ENCODE measurements around the gene PUS10. TPM values are rescaled to one million over a fixed set of nuclear protein-coding genes. Genes with fewer than 3 reads are reported as not detected.
"Not testable (repeated sequence)": the region's sequence is repeated elsewhere in the genome, so short reads cannot be mapped to it uniquely, and the experiment has no call there.

PUS10 gene
- total RNA-seq, 1 donor from 2014 or later: 8.5 TPM

DNA sequence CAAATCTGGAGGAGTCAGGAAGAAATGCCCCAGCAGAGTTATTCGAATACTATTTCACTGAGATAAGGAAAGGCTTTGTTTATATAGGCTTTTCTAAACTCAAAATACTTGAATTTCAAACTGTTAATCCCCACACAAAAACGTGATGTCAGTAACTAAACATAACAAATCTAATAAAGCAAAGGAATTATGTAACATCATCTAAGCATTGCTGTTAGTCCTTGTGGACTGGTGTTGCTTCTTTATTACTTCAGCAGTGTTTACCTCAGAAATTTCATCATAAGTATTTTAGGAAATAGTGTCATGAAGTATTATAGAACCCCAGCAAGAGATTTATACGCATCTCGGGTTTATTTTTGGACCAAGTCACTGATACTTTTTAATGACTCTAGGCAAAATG, 27.9 kb upstream of the PUS10 start:
- no peak overlapping the region for H3K27ac ChIP-seq
- TF ChIP-seq, protein P1, sequence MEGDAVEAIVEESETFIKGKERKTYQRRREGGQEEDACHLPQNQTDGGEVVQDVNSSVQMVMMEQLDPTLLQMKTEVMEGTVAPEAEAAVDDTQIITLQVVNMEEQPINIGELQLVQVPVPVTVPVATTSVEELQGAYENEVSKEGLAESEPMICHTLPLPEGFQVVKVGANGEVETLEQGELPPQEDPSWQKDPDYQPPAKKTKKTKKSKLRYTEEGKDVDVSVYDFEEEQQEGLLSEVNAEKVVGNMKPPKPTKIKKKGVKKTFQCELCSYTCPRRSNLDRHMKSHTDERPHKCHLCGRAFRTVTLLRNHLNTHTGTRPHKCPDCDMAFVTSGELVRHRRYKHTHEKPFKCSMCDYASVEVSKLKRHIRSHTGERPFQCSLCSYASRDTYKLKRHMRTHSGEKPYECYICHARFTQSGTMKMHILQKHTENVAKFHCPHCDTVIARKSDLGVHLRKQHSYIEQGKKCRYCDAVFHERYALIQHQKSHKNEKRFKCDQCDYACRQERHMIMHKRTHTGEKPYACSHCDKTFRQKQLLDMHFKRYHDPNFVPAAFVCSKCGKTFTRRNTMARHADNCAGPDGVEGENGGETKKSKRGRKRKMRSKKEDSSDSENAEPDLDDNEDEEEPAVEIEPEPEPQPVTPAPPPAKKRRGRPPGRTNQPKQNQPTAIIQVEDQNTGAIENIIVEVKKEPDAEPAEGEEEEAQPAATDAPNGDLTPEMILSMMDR (IDR thresholded peaks at IDR 0.05): no peak
- ATAC-seq (peak in 1 of 2 donors; percentile 69), DNase-seq (no peak)
- intact Hi-C loops (cut with DNase I): no loop called here
- no peak overlapping the region for H3K4me3 ChIP-seq
- H3K9me3 ChIP-seq: no peaks in the 10 kb centered on the region
- peaks cover 24% of the 10 kb centered on the region for H3K4me1 ChIP-seq
- H3K27me3 ChIP-seq (ENCODE audit: low read depth): no peaks in the 10 kb centered on the region
- peaks cover 40% of the 10 kb centered on the region for H3K36me3 ChIP-seq

DNA sequence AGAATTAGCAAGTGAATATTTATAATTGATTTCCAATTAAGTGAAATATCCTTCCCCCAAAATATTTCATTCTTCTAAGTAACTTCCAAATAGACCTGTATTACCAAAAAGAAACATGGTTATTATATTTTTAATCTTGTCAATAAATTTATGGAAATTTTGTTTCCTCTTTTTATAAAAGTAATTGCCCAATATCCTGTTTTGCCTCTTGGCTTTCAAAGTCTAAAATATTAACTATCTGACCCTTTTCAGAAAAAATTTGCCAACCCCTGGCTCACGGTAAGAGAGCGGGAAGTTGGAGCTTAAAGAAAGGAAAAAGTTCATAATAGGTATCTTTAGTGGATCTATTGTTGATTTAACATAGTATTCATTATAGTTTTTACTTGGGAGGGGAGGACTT, 27.2 kb upstream of the PUS10 start:
- intact Hi-C loops (cut with DNase I): no loop called here
- H3K27ac ChIP-seq: peak overlapping the region; percentile 24
- TF ChIP-seq, protein P1 (IDR thresholded peaks at IDR 0.05): no peak

DNA sequence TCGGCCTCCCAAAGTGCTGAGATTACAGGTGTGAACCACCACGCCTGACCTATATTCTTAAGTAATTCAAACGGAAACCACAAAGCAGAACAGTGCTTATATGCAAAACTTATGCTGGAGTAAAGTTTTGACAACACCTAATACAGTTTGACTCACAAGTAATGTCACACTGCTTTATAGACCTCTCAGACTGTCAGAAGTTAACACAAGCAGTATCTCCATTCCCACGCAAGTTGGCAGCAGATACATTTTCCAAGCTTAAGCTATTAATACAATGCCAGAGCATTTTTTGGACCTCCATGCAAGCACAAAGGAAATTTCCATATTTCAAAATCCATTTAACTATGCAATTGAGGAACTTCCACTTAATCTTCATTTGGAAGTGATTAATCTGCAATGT, 26.6 kb upstream of the PUS10 start:
- Histone ChIP-seq H3K9me3 (no peaks in the 10 kb centered on the region), H3K36me3 (peaks cover 26% of the 10 kb centered on the region), H3K27me3 (ENCODE audit: low read depth) (no peaks in the 10 kb centered on the region), H3K4me1 (peaks cover 24% of the 10 kb centered on the region), H3K4me3 (no peak overlapping the region), H3K27ac (no peak overlapping the region)
- intact Hi-C loops (cut with DNase I): no loop called here
- TF ChIP-seq, protein P1 (IDR thresholded peaks at IDR 0.05): no peak
- peak in 1 of 2 donors; percentile 19 for ATAC-seq
- no peak for DNase-seq

More for the DNA sequence above, 27.2 kb upstream of the PUS10 start:
- DNase-seq (no peak), ATAC-seq (no peak)
- H3K4me3 ChIP-seq: no peak overlapping the region
- no peaks in the 10 kb centered on the region for H3K27me3 ChIP-seq (ENCODE audit: low read depth)
- no peaks in the 10 kb centered on the region for H3K9me3 ChIP-seq
- H3K4me1 ChIP-seq: peaks cover 24% of the 10 kb centered on the region
- H3K36me3 ChIP-seq: peaks cover 32% of the 10 kb centered on the region

DNA sequence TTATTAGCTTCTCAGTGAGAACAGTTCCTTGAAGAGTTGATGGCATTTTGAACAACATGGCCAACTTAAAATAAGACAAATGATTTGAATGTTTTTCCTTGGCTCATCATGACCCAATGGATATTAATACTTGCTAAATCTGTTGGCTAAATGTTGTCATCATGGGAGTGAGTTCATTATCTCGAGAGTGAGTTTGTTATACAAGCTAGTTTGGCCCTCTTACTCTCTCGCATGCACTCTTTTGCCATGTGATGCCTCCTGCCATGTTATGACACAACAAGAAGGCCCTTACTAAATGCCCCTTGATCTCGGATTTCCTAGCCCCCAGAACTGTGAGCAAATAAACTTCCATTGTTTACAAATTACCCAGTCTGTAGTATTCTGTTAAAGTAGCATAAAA, 24.8 kb upstream of the PUS10 start:
- intact Hi-C loops (cut with DNase I): no loop called here
- no peak for ATAC-seq

DNA sequence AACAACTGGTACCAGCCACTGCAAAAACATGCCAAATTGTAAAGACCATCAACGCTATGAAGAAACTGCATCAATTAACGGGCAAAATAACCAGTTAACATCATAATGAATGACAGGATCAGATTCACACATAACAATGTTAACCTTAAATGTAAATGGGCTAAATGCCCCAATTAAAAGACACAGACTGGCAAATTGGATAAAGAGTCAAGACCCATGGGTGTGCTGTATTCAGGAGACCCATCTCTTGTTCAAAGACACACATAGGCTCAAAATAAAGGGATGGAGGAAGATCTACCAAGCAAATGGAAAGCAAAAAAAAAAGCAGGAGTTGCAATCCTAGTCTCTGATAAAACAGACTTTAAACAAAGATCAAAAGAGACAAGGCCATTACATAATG, 18.6 kb upstream of the PUS10 start:
- intact Hi-C loops (cut with DNase I); DNase-seq; H3K4me3 ChIP-seq; H3K4me1 ChIP-seq; H3K9me3 ChIP-seq; ATAC-seq; H3K27ac ChIP-seq; H3K27me3 ChIP-seq (ENCODE audit: low read depth): not testable (repeated sequence)
- H3K36me3 ChIP-seq: peaks cover 41% of the 10 kb centered on the region

More for the DNA sequence above, 24.8 kb upstream of the PUS10 start:
- no peak overlapping the region for H3K4me3 ChIP-seq
- no peak overlapping the region for H3K27ac ChIP-seq
- H3K4me1 ChIP-seq: peaks cover 24% of the 10 kb centered on the region
- TF ChIP-seq, protein P1 (IDR thresholded peaks at IDR 0.05): no peak
- DNase-seq: no peak
- no peaks in the 10 kb centered on the region for H3K27me3 ChIP-seq (ENCODE audit: low read depth)
- H3K36me3 ChIP-seq: peaks cover 8% of the 10 kb centered on the region
- no peaks in the 10 kb centered on the region for H3K9me3 ChIP-seq

DNA sequence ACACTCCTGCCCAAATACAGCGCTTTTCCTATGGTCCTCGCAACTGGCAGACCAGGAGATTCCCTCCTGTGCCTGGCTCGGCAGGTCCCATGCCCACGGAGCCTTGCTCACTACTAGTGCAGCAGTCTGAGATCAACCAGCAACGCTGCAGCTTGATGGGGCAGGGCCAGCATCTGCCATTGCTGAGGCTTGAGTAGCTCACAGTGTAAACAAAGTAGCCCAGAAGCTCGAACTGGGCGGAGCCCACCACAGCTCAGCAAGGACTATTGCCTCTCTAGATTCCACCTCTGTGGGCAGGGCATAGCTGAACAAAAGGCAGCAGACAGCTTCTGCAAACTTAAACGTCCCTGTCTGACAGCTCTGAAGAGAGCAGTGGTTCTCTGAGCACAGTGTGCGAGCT, 16.5 kb upstream of the PUS10 start:
- H3K4me1 ChIP-seq; H3K9me3 ChIP-seq; DNase-seq; intact Hi-C loops (cut with DNase I); ATAC-seq; H3K27me3 ChIP-seq (ENCODE audit: low read depth); H3K4me3 ChIP-seq; H3K27ac ChIP-seq: not testable (repeated sequence)
- H3K36me3 ChIP-seq: peaks cover 50% of the 10 kb centered on the region

DNA sequence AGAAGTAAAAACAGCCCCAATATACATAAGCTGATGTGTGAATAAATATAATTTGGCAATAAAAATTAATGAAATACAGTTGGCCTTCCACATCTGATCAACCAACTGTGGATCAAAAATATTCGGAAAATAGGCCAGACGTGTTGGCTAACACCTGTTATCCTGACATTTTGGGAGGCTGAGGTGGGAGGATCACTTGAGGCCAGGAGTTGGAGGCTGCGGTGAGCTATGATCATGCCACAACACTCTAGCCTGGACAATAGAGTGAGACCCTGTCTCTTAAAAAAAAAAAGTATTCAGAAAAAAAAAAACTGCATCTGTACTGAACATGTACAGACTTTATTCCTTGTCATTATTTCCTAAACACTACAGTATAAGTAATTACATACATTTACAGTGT, 11.5 kb upstream of the PUS10 start:
- no peak for DNase-seq
- Histone ChIP-seq H3K27ac (no peak overlapping the region), H3K36me3 (peaks cover 38% of the 10 kb centered on the region), H3K4me1 (no peaks in the 10 kb centered on the region), H3K9me3 (no peaks in the 10 kb centered on the region), H3K27me3 (ENCODE audit: low read depth) (no peaks in the 10 kb centered on the region), H3K4me3 (no peak overlapping the region)
- TF ChIP-seq, protein P1 (IDR thresholded peaks at IDR 0.05): no peak
- no peak for ATAC-seq
- intact Hi-C loops (cut with DNase I): no loop called here

Data from lower lobe of right lung (tissue), 2 donors.